Measurements from ENCODE around the gene HSPB9.

The HSPB9 gene

GRCh38 chr17:42101513-42102292 lies 20.9 kb upstream of the HSPB9 start:
- DNase-seq = peak; percentile 49 to 69

GRCh38 chr17:42103221-42103954 lies 19.2 kb upstream of the HSPB9 start:
- no peak for DNase-seq

- no peak for DNase-seq
Measured at GRCh38 chr17:42104264-42104663, 18.3 kb upstream of the HSPB9 start.

GRCh38 chr17:42106009-42106408 lies 16.6 kb upstream of the HSPB9 start:
- no peak for DNase-seq

GRCh38 chr17:42107124-42107523 lies 15.5 kb upstream of the HSPB9 start:
- no peak for DNase-seq

GRCh38 chr17:42107597-42108576 lies 14.7 kb upstream of the HSPB9 start:
- peak; percentile 92 for DNase-seq

GRCh38 chr17:42109086-42109485 lies 13.5 kb upstream of the HSPB9 start:
- DNase-seq = no peak

- DNase-seq = peak in 1 of 2 donors; percentile 19
Measured at GRCh38 chr17:42110301-42111264, 12.0 kb upstream of the HSPB9 start.

GRCh38 chr17:42111265-42111636 lies 11.4 kb upstream of the HSPB9 start:
- DNase-seq = peak in 1 of 2 donors; percentile 13

GRCh38 chr17:42111871-42112551 lies 10.6 kb upstream of the HSPB9 start:
- peak; percentile 66 to 75 for DNase-seq

GRCh38 chr17:42112552-42113176 lies 9.9 kb upstream of the HSPB9 start, which contains the start of gene DHX58:
Gene DHX58 (minus strand): TSS chr17:42112714. CDS start chr17:42111892, 822 bp downstream.
- peak; percentile 94 to 96 for DNase-seq

GRCh38 chr17:42113293-42114069 lies 9.1 kb upstream of the HSPB9 start:
- DNase-seq = no peak

- no peak for DNase-seq
Measured at GRCh38 chr17:42114118-42114517, 8.5 kb upstream of the HSPB9 start.

GRCh38 chr17:42116705-42117396 lies 5.8 kb upstream of the HSPB9 start:
- DNase-seq = peak; percentile 87 to 91

GRCh38 chr17:42117397-42118125 lies 5.0 kb upstream of the HSPB9 start:
- DNase-seq = no peak

GRCh38 chr17:42118126-42118510 lies 4.5 kb upstream of the HSPB9 start:
- no peak for DNase-seq

GRCh38 chr17:42118545-42118944 lies 4.1 kb upstream of the HSPB9 start:
- DNase-seq = peak; percentile 28 to 49

- DNase-seq = no peak
Measured at GRCh38 chr17:42119301-42119700, 3.3 kb upstream of the HSPB9 start.

All from CD4-positive, alpha-beta T cell treated with Interferon alpha-2 for 1 hour (primary cell).